Activated T-cell treated with anti-CD3 and anti-CD28 coated beads, Interleukin-2, amount 50 U/mL, for 48 hours (primary cell): ENCODE measurements around the gene IL11RA.
A peak's percentile ranks its signal among the peaks of the same experiment; 100 is the strongest.
"Not testable (repeated sequence)": the region's sequence is repeated elsewhere in the genome, so short reads cannot be mapped to it uniquely, and the experiment has no call there.

Source experiments
- DNase-seq, 2 experiments: peaks; one replicate each; pipeline ENCODE4 v3.0.0-alpha.2; 2020

IL11RA gene

GRCh38 chr9:34630402-34631154 is 21.4 kb upstream of the IL11RA start:
- no peak for DNase-seq

GRCh38 chr9:34633166-34633565 is 18.8 kb upstream of the IL11RA start:
- DNase-seq = no peak

GRCh38 chr9:34633851-34634550 is 18.0 kb upstream of the IL11RA start:
- DNase-seq = peak; percentile 78 to 83

- no peak for DNase-seq
Measured at GRCh38 chr9:34634551-34635248, 17.3 kb upstream of the IL11RA start.

- DNase-seq = no peak
Measured at GRCh38 chr9:34635556-34635955, 16.4 kb upstream of the IL11RA start.

GRCh38 chr9:34636791-34637355 is 15.1 kb upstream of the IL11RA start:
- peak in 1 of 2 experiments; percentile 58 for DNase-seq

GRCh38 chr9:34637356-34638137 is 14.4 kb upstream of the IL11RA start, which contains the start of gene SIGMAR1:
TSS of gene SIGMAR1 (minus strand) at chr9:34637787. CDS start at chr9:34637697, 90 bp downstream.
- peak; percentile 97 to 98 for DNase-seq

- no peak for DNase-seq
Measured at GRCh38 chr9:34638138-34638445, 13.9 kb upstream of the IL11RA start.

GRCh38 chr9:34639322-34639721 is 12.7 kb upstream of the IL11RA start:
- DNase-seq = not testable (repeated sequence)

GRCh38 chr9:34642679-34643078 is 9.3 kb upstream of the IL11RA start:
- DNase-seq = no peak

GRCh38 chr9:34644766-34645314 is 7.1 kb upstream of the IL11RA start:
- no peak for DNase-seq

GRCh38 chr9:34646211-34647083 is 5.5 kb upstream of the IL11RA start, which contains the start of gene GALT:
TSS of gene GALT (plus strand) at chr9:34646675. CDS start at chr9:34646705, 30 bp downstream.
- DNase-seq = peak; percentile 99

- DNase-seq = no peak
Measured at GRCh38 chr9:34647084-34647403, 4.9 kb upstream of the IL11RA start.

- no peak for DNase-seq
Measured at GRCh38 chr9:34647651-34648050, 4.3 kb upstream of the IL11RA start.

GRCh38 chr9:34648673-34649072 is 3.3 kb upstream of the IL11RA start:
- DNase-seq = no peak

GRCh38 chr9:34650816-34651215 is 1.2 kb upstream of the IL11RA start:
- no peak for DNase-seq

GRCh38 chr9:34651321-34651720 is 664 bp upstream of the IL11RA start:
- no peak for DNase-seq

GRCh38 chr9:34652602-34653000 is 616 bp downstream of the IL11RA start:
- DNase-seq = no peak

- DNase-seq = no peak
Measured at GRCh38 chr9:34653151-34654072, 1.4 kb downstream of the IL11RA start.
